SW480 (cell line): Measurements from ENCODE around the gene PCCA.

ENCODE experiments used
- DNase-seq: peaks from one replicate; pipeline ENCODE4 v3.0.0-alpha.2; 2016; ENCODE audit warnings: low spot score

Gene PCCA

DNA sequence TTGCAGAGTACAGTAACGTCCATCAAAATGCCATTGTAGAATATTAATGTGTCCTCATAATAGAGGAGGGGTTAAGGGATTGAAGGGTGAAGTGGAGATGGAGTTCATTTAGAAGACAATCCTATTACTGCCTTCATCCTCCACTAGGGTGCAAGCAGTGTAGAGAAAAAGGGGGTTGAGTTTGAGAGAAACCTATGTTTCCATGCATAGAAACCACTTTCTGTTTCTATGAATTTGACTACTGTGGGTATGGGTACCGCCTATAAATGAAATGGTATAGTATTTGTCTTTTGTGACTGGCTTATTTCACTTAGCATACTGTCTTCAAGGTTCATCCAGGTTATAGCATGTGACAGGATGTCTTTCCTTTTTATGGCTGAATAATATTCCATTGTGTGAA is 343.7 kb downstream of the PCCA start:
- no peak for DNase-seq

DNA sequence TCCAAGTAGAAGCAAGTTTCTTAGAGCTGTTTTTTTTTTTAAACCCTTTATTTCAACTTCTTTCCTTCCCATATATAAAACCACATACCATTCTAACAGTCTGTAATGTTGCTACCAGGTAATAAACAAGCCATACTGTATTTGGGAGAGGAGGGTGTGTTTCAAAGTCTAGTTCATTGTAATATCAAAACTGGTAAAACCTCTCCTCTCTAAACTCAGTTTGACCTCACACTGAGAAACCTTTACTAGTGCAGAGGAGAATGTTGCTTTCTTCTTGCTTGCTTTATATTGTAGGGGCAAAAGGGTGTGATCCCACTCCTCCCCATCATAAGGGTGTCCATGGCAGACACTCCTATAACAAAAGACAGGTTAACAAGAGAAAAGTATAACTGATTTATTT is 344.6 kb downstream of the PCCA start:
- no peak for DNase-seq

DNA sequence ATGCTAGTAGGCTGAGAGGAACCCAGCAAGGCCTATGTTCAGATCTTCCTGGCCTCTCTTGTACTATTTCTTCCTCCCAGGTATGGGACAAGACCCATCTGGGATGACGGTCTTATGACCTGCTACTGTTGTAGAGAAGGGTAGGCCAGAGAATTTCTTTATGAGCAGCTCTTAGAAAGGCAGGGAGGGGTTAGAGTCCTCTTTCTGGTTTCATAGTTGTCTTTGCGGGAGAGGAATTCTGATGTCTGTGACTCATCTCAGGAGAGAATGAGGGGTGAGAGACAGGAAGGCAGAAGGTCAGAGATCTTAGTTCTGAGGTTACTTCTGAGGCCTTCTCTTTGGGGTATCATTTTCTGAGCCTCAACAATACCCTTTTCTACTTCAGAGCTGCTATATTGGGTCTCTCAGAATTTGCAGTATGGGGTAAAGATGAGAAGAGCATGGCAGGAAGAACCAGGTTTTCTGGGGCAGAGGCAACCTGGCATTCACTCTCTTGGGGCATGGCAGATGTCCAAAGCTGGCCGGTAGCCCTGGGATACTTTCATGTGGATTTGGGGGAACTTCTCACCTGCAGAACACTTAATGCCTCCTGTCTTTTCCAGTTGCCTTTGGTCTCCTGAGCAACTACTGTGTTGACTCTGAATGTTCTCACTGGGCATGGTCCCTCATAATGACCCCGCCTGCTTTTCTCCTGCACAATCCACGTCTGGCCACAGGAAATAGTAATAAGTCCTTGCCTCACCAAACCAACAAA is 345.3 kb downstream of the PCCA start:
- DNase-seq = peak; percentile 83

DNA sequence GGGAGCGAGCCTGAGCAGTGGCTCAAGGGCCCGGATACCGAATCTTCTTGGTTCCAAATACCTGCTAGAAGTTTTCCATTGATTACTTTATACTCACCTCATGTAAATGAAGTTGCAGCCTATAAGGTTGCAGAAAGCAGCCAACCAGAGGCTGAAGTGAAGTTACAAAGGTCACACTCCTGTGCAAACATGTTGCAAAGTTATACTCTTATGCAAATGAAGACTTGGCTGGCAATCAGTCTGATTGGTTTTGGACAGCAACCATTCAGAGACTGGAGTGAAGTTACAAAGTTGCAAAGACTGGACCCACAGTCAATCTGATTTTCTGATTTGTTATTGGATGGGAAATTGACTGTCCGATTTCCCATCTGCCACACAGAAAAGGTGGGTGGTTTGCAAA is 347.2 kb downstream of the PCCA start:
- DNase-seq = no peak

DNA sequence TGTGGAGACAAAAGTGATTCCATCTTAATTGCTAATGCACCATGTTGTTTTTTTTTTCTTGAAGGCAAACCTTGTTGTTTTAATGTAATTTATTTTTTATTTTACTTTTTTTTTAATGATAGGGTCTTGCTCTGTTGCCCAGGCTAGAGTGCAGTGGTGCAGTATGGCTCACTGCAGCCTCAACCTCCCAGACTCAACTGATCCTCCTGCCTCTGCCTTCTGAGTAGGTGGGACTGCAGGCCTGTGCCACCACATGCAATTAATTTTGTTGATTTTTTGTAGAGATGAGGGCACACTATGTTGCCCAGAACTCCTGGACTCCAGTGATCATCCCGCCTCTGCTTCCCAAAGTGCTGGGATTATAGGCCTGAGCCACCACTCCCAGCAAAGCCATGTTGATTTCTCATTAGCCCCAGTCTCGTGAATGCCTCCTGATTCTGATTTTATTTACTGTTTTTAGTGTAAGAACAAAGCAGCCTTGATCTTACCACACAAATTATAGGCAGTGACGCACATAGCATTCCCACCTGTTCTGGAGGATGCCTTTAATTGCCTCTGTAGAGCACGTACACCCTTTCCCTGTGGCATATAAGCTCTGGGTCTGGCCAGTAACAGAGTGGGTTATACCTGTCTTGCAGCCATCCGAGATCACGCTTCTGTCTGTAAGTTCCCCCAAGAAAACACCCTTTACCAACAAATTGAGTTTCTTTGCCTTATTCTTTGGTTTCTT is 349.3 kb downstream of the PCCA start:
- DNase-seq = peak; percentile 95

DNA sequence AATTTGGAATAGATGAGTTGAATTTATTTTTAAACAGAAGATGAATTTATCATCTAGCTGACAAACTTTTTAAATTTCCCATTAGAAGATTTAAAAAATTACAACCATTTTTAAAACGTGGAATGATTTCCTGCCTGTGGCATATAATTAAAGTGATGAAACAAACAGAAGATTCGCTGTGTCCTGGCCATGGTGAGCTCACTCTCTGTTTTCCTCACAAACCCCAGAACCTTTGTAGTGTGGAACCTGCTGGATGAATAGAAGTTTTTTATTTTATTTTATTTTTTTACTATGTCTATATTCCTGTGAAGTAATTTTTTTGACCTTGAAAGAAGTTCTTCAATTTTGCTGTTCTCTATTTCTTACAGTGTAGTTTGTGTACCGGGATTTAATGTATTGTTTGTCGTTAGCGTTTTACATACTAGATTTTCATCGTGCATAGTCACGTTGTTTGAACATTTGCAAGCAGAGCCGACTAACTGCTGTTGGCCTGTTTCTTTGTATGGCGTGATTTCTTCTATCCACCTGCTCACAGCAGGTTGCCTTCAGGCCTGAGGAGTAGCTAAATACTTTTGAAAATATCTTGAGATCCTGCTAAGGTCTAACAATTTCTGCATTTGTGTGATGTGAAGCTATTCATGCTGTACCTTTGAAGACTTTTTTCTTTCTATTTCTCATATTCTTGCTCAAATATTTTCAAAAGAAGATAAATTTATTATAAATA is 350.5 kb downstream of the PCCA start:
- DNase-seq = peak; percentile 60

DNA sequence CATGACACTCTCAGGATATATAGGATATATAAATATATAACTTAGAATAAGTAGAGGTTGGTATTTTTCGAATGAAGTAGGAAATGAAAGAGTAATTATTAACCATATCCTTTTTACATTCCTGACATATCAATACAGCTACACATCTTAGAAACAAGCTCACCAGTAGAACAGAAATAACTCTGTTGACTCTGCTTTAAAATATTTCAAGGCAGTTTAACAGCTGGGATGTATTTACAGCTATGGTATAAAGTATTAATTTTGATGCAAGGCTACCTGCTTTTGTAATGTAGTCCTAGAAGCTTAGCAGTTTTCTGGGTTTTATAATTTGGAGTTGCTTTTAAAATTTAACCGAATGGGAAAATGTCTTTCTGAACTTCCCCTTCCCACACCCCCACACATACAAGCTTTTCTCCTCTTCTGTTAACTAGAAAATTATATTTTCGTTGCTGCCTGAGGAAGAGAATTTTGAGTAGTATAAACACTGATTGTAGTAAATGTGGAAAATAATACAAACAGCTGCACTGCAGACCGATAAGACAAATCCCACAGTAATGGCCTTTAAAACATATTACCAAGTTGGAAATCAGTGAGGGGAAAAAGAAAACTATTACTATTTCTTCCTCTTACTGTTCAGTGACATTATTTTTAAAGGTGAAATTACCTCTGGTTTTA is 352.0 kb downstream of the PCCA start:
- DNase-seq = no peak

DNA sequence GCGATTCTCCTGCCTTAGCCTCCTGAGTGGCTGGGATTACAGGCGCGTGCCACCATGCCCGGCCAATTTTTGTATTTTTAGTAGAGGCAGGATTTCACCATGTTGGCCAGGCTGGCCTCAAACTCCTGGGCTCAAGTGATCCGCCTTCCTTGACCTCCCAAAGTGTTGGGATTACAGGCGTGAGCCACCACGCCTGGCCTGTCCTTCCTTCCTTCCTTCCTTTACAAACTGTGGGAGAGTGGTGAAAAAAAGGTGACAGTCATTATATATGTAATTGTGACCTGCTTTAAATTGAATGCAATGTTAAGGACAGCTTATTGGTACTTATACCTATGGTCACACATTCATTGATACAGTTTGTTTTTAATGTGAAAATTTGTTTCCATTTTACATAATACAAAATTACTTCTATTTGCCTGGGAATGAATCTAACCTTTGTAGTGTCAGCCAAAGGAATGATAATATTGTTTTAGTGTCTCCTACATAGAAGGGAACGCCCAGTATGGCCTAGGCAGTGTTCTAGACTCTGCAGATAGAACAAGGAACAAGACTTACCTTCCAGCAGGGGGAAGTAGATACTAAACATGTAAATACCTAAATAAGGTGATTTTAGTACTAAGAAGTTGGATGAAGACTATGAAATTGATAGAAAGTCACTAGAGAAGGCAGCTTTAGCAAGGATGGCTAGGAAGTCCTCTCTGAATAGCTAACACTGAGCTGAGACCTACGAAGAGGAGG is 353.4 kb downstream of the PCCA start:
- DNase-seq = no peak

DNA sequence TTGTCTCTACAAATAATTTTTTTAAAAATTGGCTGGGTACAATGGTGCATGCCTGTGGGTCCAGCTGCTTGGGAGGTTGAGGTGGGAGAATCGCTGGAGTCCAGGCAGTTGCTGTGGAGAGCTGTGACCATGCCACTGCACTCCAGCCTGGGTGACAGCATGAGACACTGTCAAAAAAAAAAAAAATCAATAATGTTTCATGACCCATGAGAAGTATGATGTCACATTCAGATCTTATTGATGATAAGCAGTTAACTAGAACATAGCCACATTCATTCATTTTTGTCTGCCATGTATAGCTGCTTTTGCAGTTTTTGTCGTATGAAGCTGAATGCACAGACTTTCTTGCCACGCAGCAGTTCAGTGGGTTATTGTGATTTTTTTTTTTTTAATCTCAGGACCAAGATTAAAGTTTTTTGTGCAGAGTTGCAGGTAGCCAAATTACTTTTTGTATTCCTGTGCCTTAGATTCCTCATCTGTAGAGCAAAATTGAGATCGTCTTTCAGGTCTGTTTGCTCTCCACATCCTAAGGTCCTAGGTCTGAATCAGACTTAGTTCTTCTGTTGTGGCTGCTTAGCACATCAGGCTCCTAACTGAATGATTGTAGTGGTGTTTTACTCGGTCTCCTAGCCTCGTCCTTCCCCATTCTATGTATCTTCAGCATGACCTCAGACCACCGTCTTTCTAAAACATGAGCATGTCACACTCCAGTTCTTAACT is 354.5 kb downstream of the PCCA start:
- DNase-seq = no peak

DNA sequence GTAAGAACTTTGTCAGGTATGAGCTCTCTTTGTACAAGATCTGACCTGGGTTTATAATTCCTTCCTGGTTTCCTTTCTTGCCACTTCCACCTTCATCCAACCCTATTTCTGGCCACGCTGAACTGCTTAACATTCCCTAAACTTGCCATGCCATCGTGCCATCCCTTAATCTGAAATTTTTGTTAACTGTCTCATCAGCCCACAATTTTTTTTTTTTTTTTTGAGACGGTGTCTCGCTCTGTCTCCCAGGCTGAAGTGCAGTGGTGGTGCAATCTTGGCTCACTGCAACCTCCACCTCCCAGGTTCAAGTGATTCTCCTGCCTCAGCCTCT is 355.1 kb downstream of the PCCA start:
- no peak for DNase-seq

DNA sequence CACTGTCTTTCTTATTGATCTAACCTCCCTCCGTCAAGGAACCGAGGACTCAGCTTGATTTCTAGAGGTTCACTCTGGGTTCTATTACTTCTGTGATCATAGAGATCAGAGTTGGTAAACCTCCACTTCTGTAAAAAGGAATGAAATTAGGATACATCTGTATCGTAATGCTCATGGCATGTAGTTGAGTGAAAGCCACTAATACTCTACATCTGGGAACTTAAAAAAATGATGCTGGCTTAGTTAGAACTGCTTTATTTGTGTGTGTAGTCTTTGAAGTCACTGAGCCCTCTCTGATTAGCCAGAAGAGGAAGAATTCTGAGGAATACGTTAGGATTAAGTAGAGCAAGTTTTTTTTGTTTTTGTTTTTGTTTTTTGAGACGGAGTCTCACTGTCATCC is 358.9 kb downstream of the PCCA start:
- no peak for DNase-seq

DNA sequence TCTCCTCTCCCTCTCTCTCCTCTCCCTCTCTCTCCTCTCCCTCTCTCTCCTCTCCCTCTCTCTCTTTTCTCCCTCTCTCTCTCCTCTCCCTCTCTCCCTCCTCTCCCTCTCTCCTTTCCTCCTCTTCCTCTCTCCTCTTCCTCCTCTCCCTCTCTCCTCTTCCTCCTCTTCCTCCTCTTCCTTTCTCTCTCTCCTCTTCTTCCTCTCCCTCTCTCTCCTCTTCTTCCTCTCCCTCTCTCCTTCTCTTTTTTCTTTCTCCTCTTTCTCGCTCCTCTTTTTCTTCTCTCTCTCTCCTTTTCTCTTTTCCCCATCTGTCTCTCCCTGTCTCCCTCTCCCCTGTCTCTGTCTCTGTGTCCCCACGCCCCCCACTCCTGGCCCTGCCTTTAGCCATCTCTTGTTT is 363.0 kb downstream of the PCCA start:
- DNase-seq = no peak

DNA sequence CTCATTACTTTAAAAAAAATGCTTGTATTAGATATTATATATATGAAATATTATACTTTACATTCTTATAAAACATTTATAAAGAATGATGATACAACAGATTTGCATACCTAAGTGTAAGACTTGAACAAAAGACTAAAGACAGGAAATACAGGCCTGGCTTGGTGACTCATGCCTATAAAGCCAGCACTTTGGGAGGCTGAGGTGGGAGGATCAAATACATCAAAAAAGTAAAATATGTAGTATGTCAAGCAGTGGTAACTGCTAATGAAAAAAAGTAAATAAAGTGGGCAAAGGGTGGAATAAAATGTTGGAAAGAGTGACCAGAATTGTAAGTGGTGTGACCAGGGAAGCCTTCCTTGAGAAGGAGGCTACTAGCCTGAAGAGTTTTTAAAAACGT is 366.0 kb downstream of the PCCA start:
- peak; percentile 68 for DNase-seq

DNA sequence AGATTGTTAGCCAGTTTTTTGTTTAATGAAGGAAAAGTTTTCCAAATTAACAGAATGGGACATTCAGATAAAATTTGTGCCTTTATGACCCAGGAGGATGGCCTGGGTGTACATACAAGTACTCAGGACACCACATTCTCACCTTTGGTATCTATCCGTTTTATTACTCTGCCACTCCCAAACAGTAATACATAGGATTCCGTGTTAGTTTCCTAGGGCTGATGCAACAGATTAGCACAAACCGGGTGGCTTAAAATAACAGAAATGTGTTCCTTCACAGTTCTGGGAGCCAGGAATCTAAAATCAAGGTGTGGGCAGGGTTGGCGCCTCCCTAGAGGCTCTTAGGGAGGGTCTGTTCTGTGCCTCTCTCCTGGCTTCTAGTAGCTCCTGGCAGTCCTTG is 369.8 kb downstream of the PCCA start:
- peak; percentile 88 for DNase-seq

DNA sequence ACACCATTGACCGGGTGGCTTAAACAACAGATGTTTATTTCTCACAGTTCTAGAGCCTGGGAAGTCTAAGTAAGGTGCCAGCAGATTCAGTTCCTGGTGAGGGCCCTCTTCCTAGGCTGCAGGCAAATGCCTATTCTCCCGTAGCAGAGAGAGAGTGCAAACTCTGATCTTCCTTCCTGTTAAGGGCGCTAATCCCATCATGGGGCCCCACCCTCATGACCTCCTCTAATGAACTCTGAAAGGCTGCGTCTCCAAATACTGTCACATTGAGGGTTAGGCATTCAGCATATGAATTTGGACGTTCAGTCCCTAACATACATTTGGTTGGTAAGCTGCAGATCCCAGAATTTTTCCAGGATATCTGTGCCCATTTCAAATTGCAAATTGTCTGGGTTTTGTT is 370.9 kb downstream of the PCCA start:
- DNase-seq = no peak

DNA sequence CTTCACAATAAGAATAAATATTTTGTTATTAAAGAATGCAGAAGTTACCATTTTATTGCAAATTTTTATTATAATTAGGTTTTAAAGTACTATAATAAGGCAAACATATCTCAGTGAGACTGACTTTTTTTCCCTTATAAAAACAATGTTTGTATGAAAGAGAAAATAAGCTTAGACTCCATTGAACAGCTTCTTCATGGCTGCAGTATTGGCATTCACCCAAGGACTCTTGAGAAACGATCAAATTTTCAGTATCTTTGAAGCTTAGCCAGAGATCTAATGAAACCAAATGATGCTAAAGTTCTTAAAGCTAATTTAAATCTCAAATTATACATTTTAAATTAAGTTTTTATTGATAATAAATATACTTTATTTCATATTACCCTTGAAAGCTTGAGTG is 371.4 kb downstream of the PCCA start:
- DNase-seq = no peak

DNA sequence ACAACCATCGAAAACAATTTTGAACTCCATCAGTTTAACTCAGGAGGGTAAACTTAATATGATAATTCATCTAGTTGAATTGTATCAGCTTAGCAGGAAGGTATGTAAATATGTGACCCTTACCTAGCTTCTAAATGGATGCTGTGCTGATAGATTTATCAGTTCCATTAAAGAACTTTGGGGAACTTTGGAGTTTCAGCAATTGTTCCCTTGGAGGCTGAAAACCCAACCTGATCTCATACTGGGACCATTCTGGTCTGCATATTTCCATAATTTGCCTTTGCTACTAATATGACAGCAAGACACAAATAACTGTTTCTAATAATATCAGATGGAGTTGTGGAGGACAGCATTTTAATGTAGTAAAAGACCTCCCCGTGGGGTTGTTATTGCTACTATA is 371.9 kb downstream of the PCCA start:
- no peak for DNase-seq

DNA sequence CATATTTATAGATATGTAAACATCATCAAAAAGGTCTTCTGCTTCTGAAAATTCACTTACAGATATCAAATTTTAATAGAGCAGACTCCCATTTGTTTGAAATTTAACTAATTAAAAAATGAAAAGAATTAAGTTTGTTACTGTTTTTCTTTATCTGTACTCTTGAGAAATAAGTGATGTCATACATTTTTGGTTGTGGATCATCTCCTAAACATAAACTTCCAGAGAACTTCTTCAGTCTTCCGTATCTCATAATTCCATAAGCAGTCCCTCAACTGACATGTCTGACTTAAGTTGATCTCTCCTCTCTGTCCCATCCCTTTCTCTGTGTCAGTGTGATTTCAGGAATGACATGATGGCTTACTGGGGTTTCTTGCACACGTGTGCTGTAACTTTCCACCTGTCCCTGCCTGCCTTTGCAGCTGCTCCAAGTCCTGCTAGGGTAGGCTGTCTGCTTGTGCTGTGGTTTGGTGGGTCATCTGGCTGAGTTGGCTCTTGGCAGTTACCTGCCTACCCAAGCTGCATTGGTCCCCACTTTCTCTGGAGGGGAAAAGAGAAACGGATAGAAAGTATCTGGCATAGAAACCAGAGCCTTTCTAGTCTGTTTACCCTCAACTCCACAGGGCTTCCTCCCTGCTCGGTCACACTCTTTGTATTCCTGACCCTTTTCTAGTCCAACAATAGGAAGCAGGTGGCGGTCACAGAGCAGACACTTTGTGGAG is 372.6 kb downstream of the PCCA start:
- DNase-seq = peak; percentile 73

DNA sequence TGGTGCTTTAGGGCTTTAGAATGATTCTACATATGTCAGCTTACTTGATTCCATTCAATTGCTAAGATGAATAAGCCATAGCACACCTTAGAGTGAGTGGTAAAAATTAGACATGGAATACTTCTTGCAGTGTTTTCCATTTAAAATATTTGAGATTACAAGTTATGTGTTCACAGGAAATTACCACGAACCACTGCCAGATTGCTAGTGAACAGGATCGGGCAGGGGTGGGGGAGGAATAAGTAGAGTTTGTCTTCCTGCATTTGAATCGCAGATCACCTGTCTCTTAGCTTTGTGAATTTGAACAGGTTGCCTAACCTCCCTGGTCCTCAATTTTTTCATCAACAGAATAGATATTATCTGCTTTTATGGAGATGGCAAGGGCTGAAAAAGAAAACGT is 375.1 kb downstream of the PCCA start:
- DNase-seq = no peak

DNA sequence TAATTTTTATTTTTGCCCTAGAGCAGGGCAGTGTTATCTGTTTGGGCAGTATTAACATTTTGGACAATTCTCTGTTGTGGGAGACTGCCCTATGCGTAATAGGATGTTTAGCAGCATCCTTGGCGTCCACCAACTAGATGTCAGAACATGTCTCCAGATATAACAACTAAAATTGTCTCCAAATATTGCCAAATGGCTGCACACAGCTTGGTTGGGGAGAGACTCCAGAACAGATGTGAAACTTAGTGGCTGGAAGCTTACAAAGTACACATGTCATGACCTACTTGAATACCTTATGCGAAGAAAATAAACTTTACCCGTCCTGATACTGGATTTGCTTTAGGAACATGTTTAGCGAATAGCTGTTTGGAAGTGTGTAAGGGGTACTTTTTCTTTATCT is 376.7 kb downstream of the PCCA start:
- no peak for DNase-seq
